ENCODE measurements around the gene WDR90. TPM values are rescaled to one million over a fixed set of nuclear protein-coding genes. Genes with fewer than 3 reads are reported as not detected.

WDR90 gene
- polyA plus RNA-seq, 1 donor from 2014 or later, result 0.54 TPM

GRCh38 chr16:631808-632358 is 17.3 kb upstream of the WDR90 start:
- Mint-ChIP-seq H3K4me1 (peaks cover 0 to 6% (median 5%) of the 10 kb centered on the region in 3 donors), H3K9me3 (peaks cover 0 to 2% (median 0%) of the 10 kb centered on the region in 3 donors), H3K4me3 (peak overlapping the region in 1 of 4 donors; percentile 12), H3K36me3 (no peaks in the 10 kb centered on the region), H3K27me3 (peaks cover 3% of the 10 kb centered on the region), H3K27ac (no peak overlapping the region)

DNA sequence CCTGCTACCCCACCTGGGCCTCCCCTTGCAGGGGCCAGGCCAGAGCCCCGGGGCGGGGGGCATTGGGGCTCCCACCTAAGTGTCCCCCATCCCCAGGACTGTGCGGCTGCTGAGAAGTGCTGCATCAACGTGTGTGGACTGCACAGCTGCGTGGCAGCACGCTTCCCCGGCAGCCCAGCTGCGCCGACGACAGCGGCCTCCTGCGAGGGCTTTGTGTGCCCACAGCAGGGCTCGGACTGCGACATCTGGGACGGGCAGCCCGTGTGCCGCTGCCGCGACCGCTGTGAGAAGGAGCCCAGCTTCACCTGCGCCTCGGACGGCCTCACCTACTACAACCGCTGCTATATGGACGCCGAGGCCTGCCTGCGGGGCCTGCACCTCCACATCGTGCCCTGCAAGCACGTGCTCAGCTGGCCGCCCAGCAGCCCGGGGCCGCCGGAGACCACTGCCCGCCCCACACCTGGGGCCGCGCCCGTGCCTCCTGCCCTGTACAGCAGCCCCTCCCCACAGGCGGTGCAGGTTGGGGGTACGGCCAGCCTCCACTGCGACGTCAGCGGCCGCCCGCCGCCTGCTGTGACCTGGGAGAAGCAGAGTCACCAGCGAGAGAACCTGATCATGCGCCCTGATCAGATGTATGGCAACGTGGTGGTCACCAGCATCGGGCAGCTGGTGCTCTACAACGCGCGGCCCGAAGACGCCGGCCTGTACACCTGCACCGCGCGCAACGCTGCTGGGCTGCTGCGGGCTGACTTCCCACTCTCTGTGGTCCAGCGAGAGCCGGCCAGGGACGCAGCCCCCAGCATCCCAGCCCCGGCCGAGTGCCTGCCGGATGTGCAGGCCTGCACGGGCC is 16.5 kb upstream of the WDR90 start:
- peaks cover 3% of the 10 kb centered on the region for H3K27me3 Mint-ChIP-seq
- H3K27ac Mint-ChIP-seq, result no peak overlapping the region
- H3K4me3 Mint-ChIP-seq, result no peak overlapping the region
- no peaks in the 10 kb centered on the region for H3K36me3 Mint-ChIP-seq
- H3K9me3 Mint-ChIP-seq, result peaks cover 0 to 2% (median 0%) of the 10 kb centered on the region in 3 donors
- peaks cover 0 to 9% (median 6%) of the 10 kb centered on the region in 3 donors for H3K4me1 Mint-ChIP-seq

DNA sequence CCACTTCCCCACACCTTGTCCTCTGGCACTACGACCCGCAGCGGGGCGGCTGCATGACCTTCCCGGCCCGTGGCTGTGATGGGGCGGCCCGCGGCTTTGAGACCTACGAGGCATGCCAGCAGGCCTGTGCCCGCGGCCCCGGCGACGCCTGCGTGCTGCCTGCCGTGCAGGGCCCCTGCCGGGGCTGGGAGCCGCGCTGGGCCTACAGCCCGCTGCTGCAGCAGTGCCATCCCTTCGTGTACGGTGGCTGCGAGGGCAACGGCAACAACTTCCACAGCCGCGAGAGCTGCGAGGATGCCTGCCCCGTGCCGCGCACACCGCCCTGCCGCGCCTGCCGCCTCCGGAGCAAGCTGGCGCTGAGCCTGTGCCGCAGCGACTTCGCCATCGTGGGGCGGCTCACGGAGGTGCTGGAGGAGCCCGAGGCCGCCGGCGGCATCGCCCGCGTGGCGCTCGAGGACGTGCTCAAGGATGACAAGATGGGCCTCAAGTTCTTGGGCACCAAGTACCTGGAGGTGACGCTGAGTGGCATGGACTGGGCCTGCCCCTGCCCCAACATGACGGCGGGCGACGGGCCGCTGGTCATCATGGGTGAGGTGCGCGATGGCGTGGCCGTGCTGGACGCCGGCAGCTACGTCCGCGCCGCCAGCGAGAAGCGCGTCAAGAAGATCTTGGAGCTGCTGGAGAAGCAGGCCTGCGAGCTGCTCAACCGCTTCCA is 15.7 kb upstream of the WDR90 start:
- Mint-ChIP-seq H3K27ac (no peak overlapping the region), H3K36me3 (no peaks in the 10 kb centered on the region), H3K27me3 (peaks cover 3% of the 10 kb centered on the region), H3K9me3 (peaks cover 0 to 2% (median 0%) of the 10 kb centered on the region in 3 donors), H3K4me1 (peaks cover 0 to 10% (median 6%) of the 10 kb centered on the region in 3 donors), H3K4me3 (peak overlapping the region in 1 of 4 donors; percentile 52)

- peaks cover 0 to 2% (median 0%) of the 10 kb centered on the region in 3 donors for H3K9me3 Mint-ChIP-seq
- H3K4me3 Mint-ChIP-seq, result peak overlapping the region in 2 of 4 donors; percentile 52 to 70
- H3K4me1 Mint-ChIP-seq, result peaks cover 4 to 14% (median 10%) of the 10 kb centered on the region in 3 donors
- peak overlapping the region in 2 of 3 donors; percentile 31 to 71 for H3K27ac Mint-ChIP-seq
- no peaks in the 10 kb centered on the region for H3K36me3 Mint-ChIP-seq
- H3K27me3 Mint-ChIP-seq, result peaks cover 3% of the 10 kb centered on the region
These were observed 15.0 kb upstream of the WDR90 start for GRCh38 chr16:634051-634670.

DNA sequence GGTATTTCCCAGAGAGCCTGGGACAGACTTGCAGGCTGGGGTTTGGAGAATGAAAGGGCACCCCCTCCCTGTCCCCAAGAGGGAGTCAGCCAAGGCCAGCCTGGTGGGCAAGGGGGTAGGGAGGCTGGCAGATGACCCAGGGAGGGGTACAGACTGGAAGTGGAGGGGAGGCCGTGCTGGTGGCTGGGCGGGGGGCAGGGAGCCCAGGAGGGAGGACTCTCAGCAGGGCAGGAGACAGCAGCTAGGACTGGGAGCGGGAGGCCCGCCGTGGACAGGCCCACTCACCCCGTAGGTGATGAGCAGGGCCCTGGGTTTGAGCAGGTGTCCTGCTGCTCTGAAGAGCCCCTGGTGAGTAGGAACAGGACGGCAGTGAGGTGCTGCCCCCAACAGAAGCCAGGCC is 14.2 kb upstream of the WDR90 start:
- peak overlapping the region in 1 of 3 donors; percentile 71 for H3K27ac Mint-ChIP-seq
- H3K4me3 Mint-ChIP-seq, result peak overlapping the region; percentile 25 to 83 (median 46)
- no peaks in the 10 kb centered on the region for H3K36me3 Mint-ChIP-seq
- H3K4me1 Mint-ChIP-seq, result peaks cover 10 to 19% (median 13%) of the 10 kb centered on the region in 3 donors
- H3K27me3 Mint-ChIP-seq, result peaks cover 3% of the 10 kb centered on the region
- H3K9me3 Mint-ChIP-seq, result peaks cover 0 to 2% (median 0%) of the 10 kb centered on the region in 3 donors

- no peaks in the 10 kb centered on the region for H3K36me3 Mint-ChIP-seq
- peaks cover 3% of the 10 kb centered on the region for H3K27me3 Mint-ChIP-seq
- peak overlapping the region; percentile 68 to 100 (median 98) for H3K4me3 Mint-ChIP-seq
- peaks cover 0 to 2% (median 0%) of the 10 kb centered on the region in 3 donors for H3K9me3 Mint-ChIP-seq
- H3K27ac Mint-ChIP-seq, result peak overlapping the region in 2 of 3 donors; percentile 100
- peaks cover 12 to 19% (median 13%) of the 10 kb centered on the region in 3 donors for H3K4me1 Mint-ChIP-seq
These were observed 13.5 kb upstream of the WDR90 start for GRCh38 chr16:635573-636205.

GRCh38 chr16:636206-637080 is 12.7 kb upstream of the WDR90 start, which contains the start of gene METTL26:
TSS of gene METTL26 (minus strand) at chr16:636305. CDS start at chr16:636290, 15 bp downstream.
- H3K4me3 Mint-ChIP-seq, result peak within 1 kb of the TSS; percentile 96 to 100 (median 100)
- peaks cover 3% of the 10 kb centered on the region for H3K27me3 Mint-ChIP-seq
- no peaks in the 10 kb centered on the region for H3K36me3 Mint-ChIP-seq
- peaks cover 12 to 19% (median 13%) of the 10 kb centered on the region in 3 donors for H3K4me1 Mint-ChIP-seq
- peak within 1 kb of the TSS; percentile 99 to 100 (median 100) for H3K27ac Mint-ChIP-seq
- H3K9me3 Mint-ChIP-seq, result peaks cover 0 to 2% (median 0%) of the 10 kb centered on the region in 3 donors

GRCh38 chr16:637081-638018 is 11.8 kb upstream of the WDR90 start:
- H3K9me3 Mint-ChIP-seq, result peaks cover 0 to 2% (median 0%) of the 10 kb centered on the region in 3 donors
- H3K27me3 Mint-ChIP-seq, result peaks cover 3% of the 10 kb centered on the region
- peaks cover 12 to 19% (median 13%) of the 10 kb centered on the region in 3 donors for H3K4me1 Mint-ChIP-seq
- H3K27ac Mint-ChIP-seq, result peak overlapping the region; percentile 99 to 100 (median 100)
- H3K36me3 Mint-ChIP-seq, result no peaks in the 10 kb centered on the region
- H3K4me3 Mint-ChIP-seq, result peak overlapping the region; percentile 96 to 100 (median 100)

DNA sequence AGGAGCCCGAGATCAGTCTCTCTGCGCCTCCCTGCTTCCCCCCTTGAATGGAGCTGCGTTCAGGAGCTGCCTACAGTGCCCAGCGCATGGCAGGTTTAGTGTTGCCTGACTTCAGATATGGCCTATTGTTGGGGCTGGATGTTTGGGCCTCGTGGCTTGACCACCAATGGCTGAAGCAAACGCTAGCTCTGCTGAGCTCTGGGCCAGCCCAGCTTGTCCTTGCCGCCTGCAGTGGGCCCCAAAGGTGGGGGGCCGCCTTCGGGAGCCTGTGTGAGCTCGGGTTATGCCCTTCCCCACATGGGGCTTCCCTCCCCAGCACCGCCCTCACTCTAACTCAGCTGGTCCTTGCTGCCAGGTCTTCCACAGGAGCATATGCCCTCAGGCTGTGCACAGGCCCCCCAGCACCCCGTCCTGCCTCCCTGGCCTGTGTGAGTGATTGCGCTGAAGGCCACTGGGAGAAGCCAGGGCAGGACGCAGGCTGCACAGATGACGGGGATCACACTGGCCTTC is 11.1 kb upstream of the WDR90 start:
- peaks cover 12 to 19% (median 13%) of the 10 kb centered on the region in 3 donors for H3K4me1 Mint-ChIP-seq
- H3K4me3 Mint-ChIP-seq, result peak overlapping the region in 3 of 4 donors; percentile 52 to 100 (median 67)
- peaks cover 0 to 2% (median 0%) of the 10 kb centered on the region in 3 donors for H3K9me3 Mint-ChIP-seq
- no peak overlapping the region for H3K27ac Mint-ChIP-seq
- no peaks in the 10 kb centered on the region for H3K36me3 Mint-ChIP-seq
- H3K27me3 Mint-ChIP-seq, result peaks cover 3% of the 10 kb centered on the region

DNA sequence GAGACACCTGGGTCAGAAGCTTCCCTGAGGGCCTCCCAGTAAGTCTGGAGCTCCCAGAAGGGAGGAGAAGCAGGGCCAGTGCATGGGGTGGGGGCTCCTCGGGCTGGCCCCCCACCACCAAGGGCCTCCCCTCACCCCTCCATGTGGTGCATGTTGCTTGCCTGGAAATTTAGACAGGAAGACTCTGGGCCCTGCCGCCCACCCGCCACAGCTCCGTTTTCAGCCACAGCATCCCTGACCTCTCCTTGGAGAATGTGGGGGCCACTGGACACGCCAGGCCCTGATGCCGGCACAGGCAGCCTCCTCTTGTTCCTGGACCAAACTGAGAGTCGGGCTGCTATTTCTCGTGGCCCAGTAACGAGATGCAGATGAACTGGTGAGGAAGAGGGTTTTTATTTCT is 10.3 kb upstream of the WDR90 start:
- Mint-ChIP-seq H3K9me3 (peaks cover 0 to 2% (median 0%) of the 10 kb centered on the region in 3 donors), H3K27ac (peak overlapping the region; percentile 46 to 86 (median 85)), H3K36me3 (no peaks in the 10 kb centered on the region), H3K27me3 (peaks cover 3% of the 10 kb centered on the region), H3K4me1 (peaks cover 13 to 21% (median 14%) of the 10 kb centered on the region in 3 donors), H3K4me3 (peak overlapping the region in 2 of 4 donors; percentile 63 to 90)

- Mint-ChIP-seq H3K4me1 (peaks cover 13 to 22% (median 19%) of the 10 kb centered on the region in 3 donors), H3K27me3 (peaks cover 3% of the 10 kb centered on the region), H3K36me3 (no peaks in the 10 kb centered on the region), H3K4me3 (peak overlapping the region in 3 of 4 donors; percentile 38 to 85 (median 57)), H3K27ac (peak overlapping the region in 1 of 3 donors; percentile 67), H3K9me3 (peaks cover 0 to 2% (median 0%) of the 10 kb centered on the region in 3 donors)
These were observed 8.6 kb upstream of the WDR90 start for GRCh38 chr16:640614-641013.
